Measurements from ENCODE around the gene INCA1. TPM values are rescaled to one million over a fixed set of nuclear protein-coding genes. Genes with fewer than 3 reads are reported as not detected.

INCA1 gene
- total and polyA plus RNA-seq, 5 experiments from 2014 or later, result 0.23 to 0.26 TPM; not detected in 3

DNA sequence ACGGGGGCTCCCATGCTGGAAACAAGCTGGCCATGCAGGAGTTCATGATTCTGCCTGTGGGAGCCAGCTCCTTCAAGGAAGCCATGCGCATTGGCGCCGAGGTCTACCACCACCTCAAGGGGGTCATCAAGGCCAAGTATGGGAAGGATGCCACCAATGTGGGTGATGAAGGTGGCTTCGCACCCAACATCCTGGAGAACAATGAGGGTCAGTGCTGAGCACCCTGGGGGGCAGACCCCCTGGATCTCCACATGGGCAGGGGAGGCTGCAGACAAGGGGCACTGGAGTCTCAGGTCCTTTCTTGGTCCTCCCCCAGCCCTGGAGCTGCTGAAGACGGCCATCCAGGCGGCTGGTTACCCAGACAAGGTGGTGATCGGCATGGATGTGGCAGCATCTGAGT is 42.2 kb downstream of the INCA1 start:
- POLR2A ChIA-PET, result interaction anchor here (8.8 to 25.2 kb wide), 2 partner anchors 14 to 17 kb away, joined by 179 to 635 read pairs; partner anchors contain the start of genes RNF167, SLC25A11 and SPAG7
- peaks cover 10 to 25% (median 21%) of the 10 kb centered on the region in 4 donors for H3K4me1 Mint-ChIP-seq
- DNase-seq (no peak), ATAC-seq (no peak)
- H3K36me3 Mint-ChIP-seq, result peaks cover 0 to 13% (median 0%) of the 10 kb centered on the region in 3 donors
- no peak overlapping the region for H3K27ac Mint-ChIP-seq
- H3K4me3 Mint-ChIP-seq, result no peak overlapping the region
- H3K9me3 Mint-ChIP-seq, result no peaks in the 10 kb centered on the region
- H3K27me3 Mint-ChIP-seq, result no peaks in the 10 kb centered on the region

- POLR2A ChIA-PET, result interaction anchor here (1.0 to 25.2 kb wide), 4 partner anchors 15 to 45 kb away, joined by 3 to 635 read pairs (median 92); partner anchors contain the start of genes RNF167, SLC25A11 and SPAG7
- DNase-seq, result no peak
- ATAC-seq, result no peak
- Mint-ChIP-seq H3K27me3 (no peaks in the 10 kb centered on the region), H3K36me3 (no peaks in the 10 kb centered on the region), H3K27ac (peak overlapping the region in 2 of 10 donors; percentile 3 to 8), H3K9me3 (no peaks in the 10 kb centered on the region), H3K4me3 (peak overlapping the region in 1 of 10 donors; percentile 29), H3K4me1 (peaks cover 12 to 29% (median 22%) of the 10 kb centered on the region in 4 donors)
Observed at GRCh38 chr17:4953451-4953961, 43.8 kb downstream of the INCA1 start.

DNA sequence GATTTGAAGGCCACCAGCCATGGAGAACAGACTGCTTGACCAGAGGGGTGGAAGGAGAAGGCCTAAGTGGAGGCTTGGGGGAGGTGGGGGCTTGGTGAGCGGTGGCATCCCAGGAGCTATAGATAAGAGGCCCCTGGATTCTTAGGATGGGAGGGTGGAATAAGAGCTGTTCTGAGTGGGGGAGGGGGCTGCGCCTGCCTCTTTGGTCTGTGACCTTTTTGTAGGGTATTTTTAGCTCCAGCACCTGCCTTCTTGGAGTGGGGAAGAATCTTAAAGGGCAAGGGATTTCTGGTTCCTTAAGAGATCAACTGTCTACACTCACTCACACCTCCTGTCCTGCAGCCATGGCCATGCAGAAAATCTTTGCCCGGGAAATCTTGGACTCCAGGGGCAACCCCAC is 45.8 kb downstream of the INCA1 start:
- H3K4me1 Mint-ChIP-seq, result peaks cover 15 to 34% (median 24%) of the 10 kb centered on the region in 4 donors
- POLR2A ChIA-PET, result interaction anchor here (0.6 to 25.2 kb wide), 5 partner anchors 9 to 517 kb away, joined by 3 to 635 read pairs (median 3); partner anchors contain the start of genes DHX33, RNF167, SLC25A11 and SPAG7
- H3K27me3 Mint-ChIP-seq, result no peaks in the 10 kb centered on the region
- H3K27ac Mint-ChIP-seq, result peak overlapping the region in 6 of 10 donors; percentile 40 to 91 (median 62)
- H3K9me3 Mint-ChIP-seq, result no peaks in the 10 kb centered on the region
- peaks cover 6 to 11% (median 9%) of the 10 kb centered on the region in 3 donors for H3K36me3 Mint-ChIP-seq
- H3K4me3 Mint-ChIP-seq, result peak overlapping the region in 8 of 10 donors; percentile 10 to 91 (median 79)
- DNase-seq (no peak), ATAC-seq (no peak)

DNA sequence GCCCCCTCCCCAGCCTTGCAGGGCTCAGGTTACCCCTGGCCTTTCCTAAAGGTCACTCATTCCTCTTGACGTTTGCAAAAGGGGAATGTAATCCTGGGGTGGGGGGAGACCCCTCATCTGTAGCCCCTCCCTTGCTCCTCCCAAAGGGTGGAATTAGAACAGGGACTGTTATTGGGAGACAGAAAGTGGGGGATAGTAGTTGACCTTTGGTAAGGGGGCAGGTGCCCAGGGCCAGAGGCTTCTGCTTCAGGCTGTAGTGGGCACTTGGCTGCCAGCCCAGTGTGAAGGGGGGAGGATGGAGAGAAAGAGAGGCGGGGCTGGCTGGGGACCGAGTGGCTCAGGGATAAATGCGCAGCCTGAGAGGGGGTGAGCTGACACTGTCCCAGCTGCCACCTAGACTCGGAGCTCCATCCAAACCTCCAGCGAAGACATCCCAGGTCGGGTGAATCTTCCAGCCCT is 46.5 kb downstream of the INCA1 start, which contains the start of gene ENO3:
TSS of gene ENO3 (plus strand) at position 374 of the 459 bp plus-strand sequence. CDS start 711 bp downstream, outside the sequence.
- Mint-ChIP-seq H3K9me3 (no peaks in the 10 kb centered on the region), H3K4me1 (peaks cover 19 to 33% (median 25%) of the 10 kb centered on the region in 4 donors), H3K27me3 (no peaks in the 10 kb centered on the region), H3K36me3 (peaks cover 11 to 16% (median 14%) of the 10 kb centered on the region in 3 donors), H3K27ac (peak within 1 kb of the TSS in 9 of 10 donors; percentile 79 to 94 (median 82)), H3K4me3 (peak within 1 kb of the TSS; percentile 61 to 91 (median 82))
- POLR2A ChIA-PET, result interaction anchor here (1.4 to 25.2 kb wide), 4 partner anchors 12 to 98 kb away, joined by 3 to 635 read pairs (median 92); partner anchors contain the start of genes RNF167, SLC25A11 and SPAG7
- no peak for DNase-seq
- ATAC-seq, result no peak

DNA sequence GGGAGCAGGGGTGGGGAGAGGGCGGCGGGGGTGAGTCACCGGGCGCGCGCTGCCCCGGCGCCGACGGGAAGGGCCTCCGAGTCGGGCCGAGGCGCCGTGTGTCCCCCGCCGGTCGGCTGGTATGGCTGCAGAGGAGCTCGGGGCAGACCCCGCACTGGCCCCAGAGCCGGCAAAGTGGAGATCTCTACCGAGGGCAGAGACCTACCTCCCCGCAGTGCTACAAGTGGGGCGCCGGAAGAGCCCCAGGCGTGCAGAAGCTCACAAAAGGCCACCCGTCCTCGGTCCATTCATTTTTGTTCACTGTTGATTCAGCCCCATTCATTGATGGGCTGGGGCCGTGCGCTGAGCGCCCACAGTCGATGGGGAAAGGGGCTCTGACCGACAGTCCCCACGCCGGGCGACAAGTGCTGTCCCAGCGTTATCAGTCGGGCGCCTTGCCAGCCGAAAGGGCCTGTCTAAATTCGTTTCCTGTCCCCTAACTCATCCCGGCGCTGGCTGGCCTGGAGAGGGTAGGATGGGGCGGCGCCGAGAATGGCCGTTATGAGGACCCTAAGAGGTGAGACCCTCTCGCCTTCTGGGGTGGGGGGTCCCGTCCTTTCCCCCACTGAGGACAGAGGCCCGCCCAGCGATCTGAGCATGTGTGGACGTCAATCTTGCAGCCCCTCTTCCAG is 47.1 kb downstream of the INCA1 start:
- peak in 1 of 2 donors; percentile 4 for ATAC-seq
- Mint-ChIP-seq H3K27ac (peak overlapping the region in 9 of 10 donors; percentile 79 to 94 (median 82)), H3K9me3 (no peaks in the 10 kb centered on the region), H3K4me1 (peaks cover 24 to 37% (median 30%) of the 10 kb centered on the region in 4 donors), H3K36me3 (peaks cover 11 to 22% (median 19%) of the 10 kb centered on the region in 3 donors), H3K4me3 (peak overlapping the region; percentile 61 to 91 (median 82)), H3K27me3 (no peaks in the 10 kb centered on the region)
- POLR2A ChIA-PET, result interaction anchor here (1.3 to 25.2 kb wide), 5 partner anchors 12 to 99 kb away, joined by 3 to 635 read pairs (median 13); partner anchors contain the start of genes RNF167, SLC25A11 and SPAG7
- DNase-seq, result peak in 4 of 10 donors; percentile 32 to 46 (median 41)

- Mint-ChIP-seq H3K27ac (peak overlapping the region; percentile 77 to 94 (median 92)), H3K27me3 (no peaks in the 10 kb centered on the region), H3K4me1 (peaks cover 31 to 44% (median 38%) of the 10 kb centered on the region in 4 donors), H3K36me3 (peaks cover 11 to 25% (median 24%) of the 10 kb centered on the region in 3 donors), H3K4me3 (peak overlapping the region; percentile 81 to 100 (median 96)), H3K9me3 (no peaks in the 10 kb centered on the region)
- POLR2A ChIA-PET, result interaction anchor here (0.6 to 25.2 kb wide), 16 partner anchors 8 to 239 kb away, joined by 3 to 635 read pairs (median 9); partner anchors contain the start of genes ARRB2, C17orf107, INCA1 and KIF1C
- ATAC-seq (peak; percentile 46 to 56), DNase-seq (peak; percentile 47 to 88 (median 72))
Observed at GRCh38 chr17:4949321-4950074, 47.8 kb downstream of the INCA1 start.

DNA sequence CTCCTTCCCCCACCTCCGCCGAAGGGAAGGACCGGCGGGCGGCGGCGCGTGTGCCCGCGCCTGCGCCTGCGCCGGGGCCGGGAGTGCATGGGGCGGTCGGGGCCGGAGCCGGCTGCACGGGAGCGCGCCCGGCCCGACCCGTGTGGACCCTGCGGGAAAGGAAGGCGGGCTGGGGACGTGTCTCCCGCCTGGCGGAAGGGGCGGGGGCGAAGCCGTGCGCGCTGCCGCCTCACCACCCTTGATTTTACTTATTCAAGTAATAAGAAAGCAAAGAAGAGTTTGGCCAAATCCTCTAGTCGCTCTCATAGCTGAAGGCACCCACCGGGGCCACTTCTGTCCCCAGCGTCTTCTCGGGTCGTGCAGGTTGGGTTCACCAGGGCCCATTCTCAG is 48.4 kb downstream of the INCA1 start:
- peak overlapping the region; percentile 91 to 100 (median 98) for H3K4me3 Mint-ChIP-seq
- peak in 8 of 10 donors; percentile 58 to 85 (median 67) for DNase-seq
- no peaks in the 10 kb centered on the region for H3K27me3 Mint-ChIP-seq
- POLR2A ChIA-PET, result interaction anchor here (0.6 to 25.2 kb wide), 21 partner anchors 9 to 806 kb away, joined by 3 to 635 read pairs (median 8); partner anchors contain the start of genes ARRB2, C17orf107, INCA1 and KIF1C
- peaks cover 11 to 30% (median 24%) of the 10 kb centered on the region in 3 donors for H3K36me3 Mint-ChIP-seq
- H3K27ac Mint-ChIP-seq, result peak overlapping the region; percentile 77 to 100 (median 95)
- H3K4me1 Mint-ChIP-seq, result peaks cover 37 to 49% (median 43%) of the 10 kb centered on the region in 4 donors
- peak; percentile 41 to 47 for ATAC-seq
- no peaks in the 10 kb centered on the region for H3K9me3 Mint-ChIP-seq

DNA sequence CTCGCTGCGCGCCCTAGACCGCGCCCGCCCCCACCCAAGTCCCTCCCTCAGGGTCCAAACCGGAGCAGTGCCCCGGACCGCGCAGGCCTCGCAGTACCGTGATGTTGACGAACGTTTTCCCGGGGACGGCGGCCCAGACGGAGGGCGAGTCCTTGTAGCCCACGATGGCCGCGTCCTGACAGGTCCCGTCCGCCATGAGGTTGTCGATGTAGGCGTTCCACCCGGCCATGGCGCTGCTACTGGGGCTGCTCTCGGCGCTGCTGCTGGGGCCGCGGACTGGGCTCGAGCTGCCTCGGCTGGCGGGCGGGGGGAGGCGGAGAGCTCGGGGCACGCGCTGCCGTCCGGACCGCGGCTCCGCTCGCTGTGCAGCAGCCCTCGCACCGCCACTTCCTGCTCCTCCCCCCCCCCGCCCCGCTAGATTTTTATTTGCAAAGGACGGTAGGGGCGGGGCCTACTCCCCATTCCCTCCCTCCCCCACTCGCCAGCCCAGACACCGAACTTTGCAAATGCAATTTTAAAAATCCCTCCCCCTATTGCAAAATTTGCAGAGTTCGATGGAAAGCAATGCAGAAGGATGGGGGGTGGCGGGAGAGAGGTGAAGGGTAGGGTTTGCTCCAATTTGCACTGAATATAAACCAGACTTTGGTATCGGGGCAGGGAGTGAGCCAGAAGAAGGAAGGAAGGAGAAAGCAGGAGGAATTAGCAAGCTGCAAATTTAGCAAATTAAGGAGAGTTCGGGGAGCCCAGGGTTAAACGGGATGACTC is 49.0 kb downstream of the INCA1 start, which contains the start of gene PFN1:
TSS of gene PFN1 (minus strand) at position 365 of the 765 bp plus-strand sequence. CDS start at position 229, 136 bp downstream.
- peaks cover 39 to 55% (median 48%) of the 10 kb centered on the region in 4 donors for H3K4me1 Mint-ChIP-seq
- POLR2A ChIA-PET, result interaction anchor here (0.6 to 25.2 kb wide), 22 partner anchors 9 to 806 kb away, joined by 3 to 635 read pairs (median 7); partner anchors contain the start of genes ARRB2, C17orf107, CYB5D2 and INCA1
- H3K4me3 Mint-ChIP-seq, result peak within 1 kb of the TSS; percentile 91 to 100 (median 98)
- H3K36me3 Mint-ChIP-seq, result peaks cover 11 to 33% (median 24%) of the 10 kb centered on the region in 3 donors
- H3K27ac Mint-ChIP-seq, result peak within 1 kb of the TSS; percentile 92 to 100 (median 96)
- ATAC-seq (peak; percentile 31 to 62), DNase-seq (peak; percentile 79 to 95 (median 86))
- no peaks in the 10 kb centered on the region for H3K9me3 Mint-ChIP-seq
- H3K27me3 Mint-ChIP-seq, result no peaks in the 10 kb centered on the region

DNA sequence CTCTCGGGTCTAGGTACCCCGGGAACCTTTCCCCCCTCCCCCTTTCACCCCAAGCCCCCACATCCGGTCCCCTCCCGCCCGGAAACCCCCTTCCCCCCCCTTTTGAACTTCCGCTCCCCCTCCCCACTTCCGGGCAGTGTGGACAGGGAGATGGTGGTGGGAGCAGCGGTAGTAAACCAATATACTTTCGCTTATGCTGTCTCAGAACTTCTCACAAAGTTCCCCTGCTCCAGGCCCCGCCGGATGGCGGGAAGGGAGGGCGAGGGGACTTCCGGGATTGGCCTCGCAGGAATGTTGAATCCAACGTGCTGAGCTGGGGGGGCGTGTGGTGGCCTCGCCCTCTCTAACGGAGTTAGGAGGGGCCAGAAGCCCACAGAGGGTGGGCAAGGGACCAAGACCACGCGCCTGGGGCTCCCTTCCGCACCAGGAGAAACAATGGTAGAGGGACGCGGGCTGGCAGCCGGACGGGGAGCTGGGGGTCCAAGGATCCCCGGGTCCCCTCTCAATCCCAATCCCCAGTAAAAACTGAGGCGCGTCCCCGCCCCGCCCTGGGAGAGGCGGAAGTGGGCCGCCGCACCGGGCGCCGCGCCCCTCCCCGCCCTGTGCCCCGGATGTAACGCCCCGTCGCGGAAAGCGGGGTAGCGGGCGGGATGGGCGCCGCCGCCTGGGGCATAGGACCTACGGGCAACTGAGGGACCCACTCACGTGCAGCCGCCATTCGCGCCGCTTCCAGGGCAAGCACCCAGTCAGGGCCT is 49.7 kb downstream of the INCA1 start:
- Mint-ChIP-seq H3K4me1 (peaks cover 44 to 63% (median 55%) of the 10 kb centered on the region in 4 donors), H3K36me3 (peaks cover 11 to 41% (median 27%) of the 10 kb centered on the region in 3 donors), H3K9me3 (no peaks in the 10 kb centered on the region), H3K27me3 (no peaks in the 10 kb centered on the region), H3K4me3 (peak overlapping the region; percentile 91 to 100 (median 98)), H3K27ac (peak overlapping the region; percentile 91 to 100 (median 96))
- POLR2A ChIA-PET, result interaction anchor here (0.5 to 25.2 kb wide), 20 partner anchors 9 to 805 kb away, joined by 3 to 635 read pairs (median 8); partner anchors contain the start of genes ARRB2, C17orf107, CYB5D2 and DERL2
- peak; percentile 23 to 29 for ATAC-seq
- DNase-seq, result peak; percentile 41 to 80 (median 65)

GRCh38 chr17:4947010-4947410 is 50.3 kb downstream of the INCA1 start:
- peaks cover 45 to 69% (median 61%) of the 10 kb centered on the region in 4 donors for H3K4me1 Mint-ChIP-seq
- ATAC-seq, result no peak
- H3K9me3 Mint-ChIP-seq, result no peaks in the 10 kb centered on the region
- POLR2A ChIA-PET, result interaction anchor here (0.5 to 25.2 kb wide), 17 partner anchors 8 to 804 kb away, joined by 3 to 635 read pairs (median 7); partner anchors contain the start of genes C17orf107, CAMTA2, CYB5D2 and DERL2
- peak overlapping the region; percentile 82 to 100 (median 96) for H3K27ac Mint-ChIP-seq
- DNase-seq, result peak in 1 of 10 donors; percentile 24
- no peaks in the 10 kb centered on the region for H3K27me3 Mint-ChIP-seq
- peak overlapping the region; percentile 91 to 100 (median 98) for H3K4me3 Mint-ChIP-seq
- peaks cover 11 to 46% (median 28%) of the 10 kb centered on the region in 3 donors for H3K36me3 Mint-ChIP-seq
